ENCODE data around the gene GGACT.
"Not testable (repeated sequence)": the region's sequence is repeated elsewhere in the genome, so short reads cannot be mapped to it uniquely, and the experiment has no call there.

Gene GGACT

GRCh38 chr13:100600915-100601314 is 12.3 kb upstream of the GGACT start:
- DNase-seq (ENCODE audit: low read depth), result no peak

- no peak for DNase-seq (ENCODE audit: low read depth)
These were observed 11.9 kb upstream of the GGACT start for GRCh38 chr13:100600461-100600860.

GRCh38 chr13:100597253-100597652 is 8.7 kb upstream of the GGACT start:
- no peak for DNase-seq (ENCODE audit: low read depth)

- no peak for DNase-seq (ENCODE audit: low read depth)
These were observed 7.9 kb upstream of the GGACT start for GRCh38 chr13:100596516-100596915.

- no peak for DNase-seq (ENCODE audit: low read depth)
These were observed 6.1 kb upstream of the GGACT start for GRCh38 chr13:100594731-100595130.

- DNase-seq (ENCODE audit: low read depth), result no peak
These were observed 5.7 kb upstream of the GGACT start for GRCh38 chr13:100594255-100594654.

GRCh38 chr13:100589178-100589725 is 663 bp upstream of the GGACT start:
- no peak for DNase-seq (ENCODE audit: low read depth)

GRCh38 chr13:100584896-100585295 is 3.7 kb downstream of the GGACT start:
- no peak for DNase-seq (ENCODE audit: low read depth)

GRCh38 chr13:100581504-100581903 is 7.1 kb downstream of the GGACT start:
- no peak for DNase-seq (ENCODE audit: low read depth)

- no peak for DNase-seq (ENCODE audit: low read depth)
These were observed 7.6 kb downstream of the GGACT start for GRCh38 chr13:100581030-100581429.

- no peak for DNase-seq (ENCODE audit: low read depth)
These were observed 8.5 kb downstream of the GGACT start for GRCh38 chr13:100580045-100580444.

- DNase-seq (ENCODE audit: low read depth), result not testable (repeated sequence)
These were observed 11.3 kb downstream of the GGACT start for GRCh38 chr13:100577239-100577638.

- DNase-seq (ENCODE audit: low read depth), result peak; percentile 78
These were observed 15.5 kb downstream of the GGACT start for GRCh38 chr13:100573121-100573520.

- peak; percentile 18 for DNase-seq (ENCODE audit: low read depth)
These were observed 22.0 kb downstream of the GGACT start for GRCh38 chr13:100566543-100566942.

- DNase-seq (ENCODE audit: low read depth), result no peak
These were observed 23.3 kb downstream of the GGACT start for GRCh38 chr13:100565286-100565685.

- no peak for DNase-seq (ENCODE audit: low read depth)
These were observed 24.0 kb downstream of the GGACT start for GRCh38 chr13:100564444-100565223.

GRCh38 chr13:100563779-100564178 is 24.8 kb downstream of the GGACT start:
- DNase-seq (ENCODE audit: low read depth), result no peak

- DNase-seq (ENCODE audit: low read depth), result no peak
These were observed 26.9 kb downstream of the GGACT start for GRCh38 chr13:100561599-100562204.

- DNase-seq (ENCODE audit: low read depth), result no peak
These were observed 27.5 kb downstream of the GGACT start for GRCh38 chr13:100561158-100561499.

- no peak for DNase-seq (ENCODE audit: low read depth)
These were observed 28.0 kb downstream of the GGACT start for GRCh38 chr13:100560498-100561157.

- no peak for DNase-seq (ENCODE audit: low read depth)
These were observed 28.7 kb downstream of the GGACT start for GRCh38 chr13:100559886-100560285.

GRCh38 chr13:100552755-100553154 is 35.8 kb downstream of the GGACT start:
- no peak for DNase-seq (ENCODE audit: low read depth)

- no peak for DNase-seq (ENCODE audit: low read depth)
These were observed 39.3 kb downstream of the GGACT start for GRCh38 chr13:100549316-100549715.

Measured in amniotic epithelial cell (primary cell).